Activated CD8-positive, alpha-beta T cell treated with anti-CD3 and anti-CD28 coated beads for 36 hours (primary cell): ENCODE data around the gene ATXN7. TPM values are rescaled to one million over a fixed set of nuclear protein-coding genes. Genes with fewer than 3 reads are reported as not detected.

Source experiments
- ATAC-seq: fragments of 200-7000 bp; cut with Tn5 transposase; one replicate; pipeline ENCODE4 v1.10.0; 2021; ENCODE audit warnings: mild to moderate bottlenecking, moderate library complexity
- CTCF ChIA-PET: fragments of 350-600 bp; sonication (Branson Sonifier 250); formaldehyde crosslinking; loops from one replicate; lab custom pipeline; 2021; ENCODE audit warnings: antibody characterized with exemption; lab: Charles Lee
- POLR2A ChIA-PET: fragments of 350-600 bp; sonication (Branson Sonifier 250); formaldehyde crosslinking; loops from one replicate; lab custom pipeline; 2021; ENCODE audit warnings: antibody characterized with exemption; lab: Charles Lee
- DNase-seq: peaks from one replicate; pipeline ENCODE4 v3.0.0-alpha.2; 2020
- H3K27ac Mint-ChIP-seq: one replicate; pipeline ENCODE4 v1.8.0; 2021; ENCODE audit warnings: mild to moderate bottlenecking, mixed read lengths
- H3K27me3 Mint-ChIP-seq: one replicate; pipeline ENCODE4 v1.8.0; 2021; ENCODE audit warnings: mixed read lengths
- H3K36me3 Mint-ChIP-seq: one replicate; pipeline ENCODE4 v1.8.0; 2021; ENCODE audit warnings: low read depth, mixed read lengths
- H3K4me1 Mint-ChIP-seq: one replicate; pipeline ENCODE4 v1.8.0; 2021; ENCODE audit warnings: low read depth, mixed read lengths
- H3K4me3 Mint-ChIP-seq: one replicate; pipeline ENCODE4 v1.8.0; 2021; ENCODE audit warnings: mild to moderate bottlenecking, moderate library complexity, mixed read lengths
- H3K9me3 Mint-ChIP-seq: one replicate; pipeline ENCODE4 v1.8.0; 2021; ENCODE audit warnings: mixed read lengths
- CTCF ChIP-seq: fragments of 200-600 bp; IDR thresholded peaks from one replicate; pipeline ENCODE4 v1.8.0; 2022; ENCODE audit warnings: antibody characterized with exemption, mild to moderate bottlenecking
- intact Hi-C: fragments of 100-400 bp; cut with micrococcal nuclease; formaldehyde crosslinking; loops from one replicate; pipeline ENCODE4 v1.10.0; 2022
- total RNA-seq, 2 experiments: library from RNA; stranded (reverse); gene quantifications; one replicate each; pipeline ENCODE4 v1.2.3, GENCODE V29; 2021

The ATXN7 gene
- total RNA-seq, 2 experiments from 2014 or later = 22.5 to 25.9 TPM

GRCh38 chr3:63869940-63870614 is 6.4 kb downstream of the ATXN7 start:
- no peaks in the 10 kb centered on the region for H3K9me3 Mint-ChIP-seq
- peaks cover 27% of the 10 kb centered on the region for H3K36me3 Mint-ChIP-seq
- intact Hi-C loops = no loop called here
- DNase-seq (no peak), ATAC-seq (no peak)
- peaks cover 51% of the 10 kb centered on the region for H3K4me1 Mint-ChIP-seq
- no peak for TF ChIP-seq CTCF
- CTCF ChIA-PET = interaction anchor here (1.5 kb wide), 2 partner anchors 8 to 10 kb away, joined by 3 read pairs; no protein-coding TSS in a partner anchor
- no peak overlapping the region for H3K27ac Mint-ChIP-seq
- no peaks in the 10 kb centered on the region for H3K27me3 Mint-ChIP-seq
- no peak overlapping the region for H3K4me3 Mint-ChIP-seq
- POLR2A ChIA-PET = no interaction called here

- intact Hi-C loops = no loop called here
- TF ChIP-seq CTCF = no peak
- CTCF ChIA-PET = interaction anchor here (1.5 kb wide), 2 partner anchors 8 to 11 kb away, joined by 3 read pairs; no protein-coding TSS in a partner anchor
- Mint-ChIP-seq H3K27ac (no peak overlapping the region), H3K27me3 (no peaks in the 10 kb centered on the region), H3K4me3 (no peak overlapping the region), H3K36me3 (peaks cover 24% of the 10 kb centered on the region), H3K9me3 (no peaks in the 10 kb centered on the region), H3K4me1 (peaks cover 52% of the 10 kb centered on the region)
- POLR2A ChIA-PET = no interaction called here
- ATAC-seq (no peak), DNase-seq (no peak)
Measured at GRCh38 chr3:63870615-63871005, 6.9 kb downstream of the ATXN7 start.

- peaks cover 60% of the 10 kb centered on the region for H3K4me1 Mint-ChIP-seq
- TF ChIP-seq CTCF = no peak
- H3K27me3 Mint-ChIP-seq = no peaks in the 10 kb centered on the region
- ChIA-PET POLR2A (interaction anchor here (0.9 kb wide), 1 partner anchor 48 kb away, joined by 3 read pairs; no protein-coding TSS in a partner anchor), CTCF (interaction anchor here (1.7 kb wide), 1 partner anchor 12 kb away, joined by 4 read pairs; no protein-coding TSS in a partner anchor)
- ATAC-seq (no peak), DNase-seq (no peak)
- no peak overlapping the region for H3K27ac Mint-ChIP-seq
- H3K4me3 Mint-ChIP-seq = no peak overlapping the region
- intact Hi-C loops = no loop called here
- H3K9me3 Mint-ChIP-seq = no peaks in the 10 kb centered on the region
- H3K36me3 Mint-ChIP-seq = peaks cover 14% of the 10 kb centered on the region
Measured at GRCh38 chr3:63872135-63872924, 8.7 kb downstream of the ATXN7 start.

- TF ChIP-seq CTCF = no peak
- DNase-seq (no peak), ATAC-seq (no peak)
- intact Hi-C loops = no loop called here
- peaks cover 8% of the 10 kb centered on the region for H3K36me3 Mint-ChIP-seq
- peaks cover 64% of the 10 kb centered on the region for H3K4me1 Mint-ChIP-seq
- no peaks in the 10 kb centered on the region for H3K9me3 Mint-ChIP-seq
- H3K27ac Mint-ChIP-seq = no peak overlapping the region
- POLR2A ChIA-PET = interaction anchor here (0.7 to 1.9 kb wide), 2 partner anchors 10 to 31 kb away, joined by 3 to 5 read pairs; no protein-coding TSS in a partner anchor
- no peaks in the 10 kb centered on the region for H3K27me3 Mint-ChIP-seq
- no peak overlapping the region for H3K4me3 Mint-ChIP-seq
- CTCF ChIA-PET = interaction anchor here (1.4 kb wide), 2 partner anchors 8 to 9 kb away, joined by 3 to 4 read pairs; no protein-coding TSS in a partner anchor
Measured at GRCh38 chr3:63874769-63875168, 11.1 kb downstream of the ATXN7 start.
